OCI-LY7 (cell line): ENCODE results near the gene CDK15.

Experiments
- EZH2phosphoT487 ChIP-seq: fragments of 200-600 bp; sonication (generic); IDR thresholded peaks from 2 replicates; pipeline ENCODE4 v1.6.1; 2018; ENCODE audit warnings: low read depth, borderline replicate concordance, mild to moderate bottlenecking, mixed run types, antibody characterized with exemption, low read length, moderate library complexity, mixed read lengths
- TF ChIP-seq, protein P1 (sequence below): fragments of 200-600 bp; sonication (generic); conservative IDR thresholded peaks from 2 replicates; pipeline ENCODE4 v1.5.1; 2014; ENCODE audit warnings: mild to moderate bottlenecking, antibody characterized with exemption, low read length, moderate library complexity, mixed read lengths

DNA sequence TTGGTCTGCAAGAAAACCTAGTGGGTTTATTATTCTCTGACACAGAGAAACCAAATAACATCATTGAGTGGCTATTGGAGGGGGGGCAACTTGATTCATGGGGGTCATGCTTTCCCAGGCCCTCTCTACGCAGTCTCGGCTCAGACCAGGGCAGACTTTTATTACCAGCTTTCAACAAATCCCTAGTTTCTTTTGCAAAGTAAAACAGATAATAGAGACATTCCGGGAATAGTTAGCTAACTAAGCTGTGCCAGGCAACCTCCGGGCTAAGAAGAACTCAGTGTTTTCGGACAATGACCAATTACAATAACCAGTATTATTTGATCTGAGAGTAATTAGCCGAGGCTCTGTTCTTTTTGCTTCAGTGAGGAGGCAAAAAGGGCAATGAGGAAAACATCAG lies 66.3 kb downstream of the CDK15 start:
- TF ChIP-seq, protein P1, sequence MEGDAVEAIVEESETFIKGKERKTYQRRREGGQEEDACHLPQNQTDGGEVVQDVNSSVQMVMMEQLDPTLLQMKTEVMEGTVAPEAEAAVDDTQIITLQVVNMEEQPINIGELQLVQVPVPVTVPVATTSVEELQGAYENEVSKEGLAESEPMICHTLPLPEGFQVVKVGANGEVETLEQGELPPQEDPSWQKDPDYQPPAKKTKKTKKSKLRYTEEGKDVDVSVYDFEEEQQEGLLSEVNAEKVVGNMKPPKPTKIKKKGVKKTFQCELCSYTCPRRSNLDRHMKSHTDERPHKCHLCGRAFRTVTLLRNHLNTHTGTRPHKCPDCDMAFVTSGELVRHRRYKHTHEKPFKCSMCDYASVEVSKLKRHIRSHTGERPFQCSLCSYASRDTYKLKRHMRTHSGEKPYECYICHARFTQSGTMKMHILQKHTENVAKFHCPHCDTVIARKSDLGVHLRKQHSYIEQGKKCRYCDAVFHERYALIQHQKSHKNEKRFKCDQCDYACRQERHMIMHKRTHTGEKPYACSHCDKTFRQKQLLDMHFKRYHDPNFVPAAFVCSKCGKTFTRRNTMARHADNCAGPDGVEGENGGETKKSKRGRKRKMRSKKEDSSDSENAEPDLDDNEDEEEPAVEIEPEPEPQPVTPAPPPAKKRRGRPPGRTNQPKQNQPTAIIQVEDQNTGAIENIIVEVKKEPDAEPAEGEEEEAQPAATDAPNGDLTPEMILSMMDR: no peak
- no peak for TF ChIP-seq EZH2phosphoT487
